RCC 7860 (cell line): ENCODE measurements around the gene TTC13.

Source experiments
- DNase-seq: peaks from one replicate; pipeline ENCODE4 v3.0.0-alpha.2; 2015; ENCODE audit warnings: low spot score
- FAIRE-seq: peaks from 2 replicates; lab custom pipeline; 2012; peaks lifted over from hg19 to GRCh38; lab: Jason Lieb, UNC

The TTC13 gene

GRCh38 chr1:230909974-230910754 is 68.5 kb downstream of the TTC13 start:
- FAIRE-seq (no peak), DNase-seq (no peak)

- DNase-seq = no peak
- no peak for FAIRE-seq
These were observed 71.0 kb downstream of the TTC13 start for GRCh38 chr1:230907472-230908205.

GRCh38 chr1:230906226-230906625 is 72.4 kb downstream of the TTC13 start:
- DNase-seq = no peak
- no peak for FAIRE-seq

- no peak for FAIRE-seq
- no peak for DNase-seq
These were observed 72.9 kb downstream of the TTC13 start for GRCh38 chr1:230905733-230906132.

- no peak for DNase-seq
- no peak for FAIRE-seq
These were observed 76.2 kb downstream of the TTC13 start for GRCh38 chr1:230902349-230902923.

GRCh38 chr1:230901671-230902070 is 77.0 kb downstream of the TTC13 start:
- DNase-seq = no peak
- FAIRE-seq = no peak

- DNase-seq (no peak), FAIRE-seq (no peak)
These were observed 77.7 kb downstream of the TTC13 start for GRCh38 chr1:230900984-230901383.

- FAIRE-seq = no peak
- DNase-seq = no peak
These were observed 78.8 kb downstream of the TTC13 start for GRCh38 chr1:230899841-230900251.

GRCh38 chr1:230898748-230899147 is 79.9 kb downstream of the TTC13 start:
- FAIRE-seq (no peak), DNase-seq (no peak)

- DNase-seq = no peak
- no peak for FAIRE-seq
These were observed 80.5 kb downstream of the TTC13 start for GRCh38 chr1:230898144-230898543.

- DNase-seq = no peak
- FAIRE-seq = no peak
These were observed 81.9 kb downstream of the TTC13 start for GRCh38 chr1:230896779-230897178.

- DNase-seq (no peak), FAIRE-seq (no peak)
These were observed 83.2 kb downstream of the TTC13 start for GRCh38 chr1:230895452-230895851.

GRCh38 chr1:230894664-230895063 is 84.0 kb downstream of the TTC13 start:
- no peak for DNase-seq
- no peak for FAIRE-seq

- no peak for DNase-seq
- no peak for FAIRE-seq
These were observed 84.6 kb downstream of the TTC13 start for GRCh38 chr1:230894032-230894431.

- FAIRE-seq (no peak), DNase-seq (no peak)
These were observed 86.6 kb downstream of the TTC13 start for GRCh38 chr1:230892018-230892491.

GRCh38 chr1:230891413-230891812 is 87.2 kb downstream of the TTC13 start:
- DNase-seq = no peak
- FAIRE-seq = no peak

- DNase-seq = no peak
- FAIRE-seq = no peak
These were observed 94.0 kb downstream of the TTC13 start for GRCh38 chr1:230884646-230885045.

GRCh38 chr1:230883967-230884366 is 94.7 kb downstream of the TTC13 start:
- no peak for FAIRE-seq

GRCh38 chr1:230879778-230880177 is 98.9 kb downstream of the TTC13 start:
- no peak for FAIRE-seq
- no peak for DNase-seq

More at GRCh38 chr1:230883967-230884366, 94.7 kb downstream of the TTC13 start:
- no peak for DNase-seq

GRCh38 chr1:230878591-230878990 is 100.1 kb downstream of the TTC13 start:
- FAIRE-seq (no peak), DNase-seq (no peak)

- no peak for DNase-seq
- FAIRE-seq = no peak
These were observed 100.6 kb downstream of the TTC13 start for GRCh38 chr1:230877924-230878590.
